ENCODE data around the gene ZYG11B. TPM values are rescaled to one million over a fixed set of nuclear protein-coding genes. Genes with fewer than 3 reads are reported as not detected.

Gene ZYG11B
- total and polyA plus RNA-seq, 2 of the 13 experiments (the other 11 are each of a cell fraction or from before 2014, with no cell fraction given), result 6.9 to 17.9 TPM

DNA sequence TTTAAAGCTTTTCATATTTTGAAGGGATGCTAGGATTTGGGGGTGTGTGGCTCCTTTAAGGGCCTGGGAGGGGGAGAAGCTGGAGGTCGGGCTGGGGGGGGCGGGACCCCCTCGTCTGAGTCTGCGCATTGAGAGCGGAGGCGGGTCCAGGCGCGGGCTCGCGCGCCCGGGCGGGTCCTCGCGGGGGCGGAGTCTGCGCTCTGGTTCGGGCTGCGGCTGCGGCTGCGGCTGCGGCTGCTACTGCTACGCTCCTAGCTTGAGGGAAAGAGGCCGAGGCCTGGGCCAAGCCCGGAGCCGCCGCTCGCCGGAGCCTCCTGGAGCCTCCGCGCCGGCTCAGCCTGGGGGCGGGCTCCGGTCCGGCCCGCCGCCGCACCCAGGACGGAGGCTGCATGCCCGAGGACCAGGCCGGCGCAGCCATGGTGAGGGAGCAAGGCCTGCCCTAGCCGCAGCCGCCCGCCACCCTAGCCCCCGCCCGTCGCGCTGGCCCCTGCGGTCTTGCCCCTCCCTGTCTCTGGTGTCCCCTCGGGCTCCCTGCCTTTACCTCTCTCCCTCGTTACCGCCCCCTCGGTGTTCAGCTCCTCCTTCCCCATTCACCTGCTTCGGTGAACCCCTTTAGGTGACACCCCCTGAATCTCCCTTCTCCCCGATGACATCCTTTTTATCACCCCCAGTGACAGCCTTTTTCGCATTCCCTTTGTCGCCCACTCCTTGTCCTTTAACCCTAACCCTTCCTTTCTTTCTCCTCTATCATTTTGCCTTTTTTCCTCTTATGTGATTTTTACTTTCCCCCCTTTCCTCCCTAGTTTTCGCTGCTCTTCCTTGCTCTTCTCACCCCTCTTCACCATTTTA is at the start of gene ZYG11B (continued):
- TF ChIP-seq, protein P1, sequence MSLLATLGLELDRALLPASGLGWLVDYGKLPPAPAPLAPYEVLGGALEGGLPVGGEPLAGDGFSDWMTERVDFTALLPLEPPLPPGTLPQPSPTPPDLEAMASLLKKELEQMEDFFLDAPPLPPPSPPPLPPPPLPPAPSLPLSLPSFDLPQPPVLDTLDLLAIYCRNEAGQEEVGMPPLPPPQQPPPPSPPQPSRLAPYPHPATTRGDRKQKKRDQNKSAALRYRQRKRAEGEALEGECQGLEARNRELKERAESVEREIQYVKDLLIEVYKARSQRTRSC (CRISPR knock-in tag; IDR thresholded peaks at IDR 0.05; ENCODE audit: low read depth), result no peak
- TF ChIP-seq DMAP1 (CRISPR knock-in tag; IDR thresholded peaks at IDR 0.05) (no peak), ZNF616 (CRISPR knock-in tag; IDR thresholded peaks at IDR 0.05; ENCODE audit: low read depth) (no peak), NFKB2 (CRISPR knock-in tag; IDR thresholded peaks at IDR 0.05; ENCODE audit: borderline replicate concordance) (no peak; the same call in 1 of the 2 replicates), ZNF33A (CRISPR knock-in tag; IDR thresholded peaks at IDR 0.05; ENCODE audit: borderline replicate concordance) (no peak), SMYD3 (CRISPR knock-in tag; IDR thresholded peaks at IDR 0.05) (no peak), U2AF1 (optimal IDR thresholded peaks at IDR 0.05; ENCODE audit: low read depth, low read length) (no peak), MTA1 (CRISPR knock-in tag; IDR thresholded peaks at IDR 0.05; ENCODE audit: borderline replicate concordance) (peak; percentile 70; the same call in 1 of the 2 replicates), ZNF350 (CRISPR knock-in tag; IDR thresholded peaks at IDR 0.05; ENCODE audit: borderline replicate concordance, low read depth) (no peak; the same call in 1 of the 2 replicates), ZNF614 (CRISPR knock-in tag; IDR thresholded peaks at IDR 0.05; ENCODE audit: borderline replicate concordance) (no peak), NONO (IDR thresholded peaks at IDR 0.05) (no peak), NONO (CRISPR knock-in tag; conservative IDR thresholded peaks at IDR 0.05) (no peak), ZNF703 (CRISPR knock-in tag; IDR thresholded peaks at IDR 0.05; ENCODE audit: borderline replicate concordance) (no peak), CREB1 (IDR thresholded peaks at IDR 0.05) (no peak), CREB1 (CRISPR knock-in tag; IDR thresholded peaks at IDR 0.05) (no peak), HCFC1 (IDR thresholded peaks at IDR 0.05; ENCODE audit: low read depth, low read length) (no peak), ZNF777 (CRISPR knock-in tag; IDR thresholded peaks at IDR 0.05) (peak; percentile 54; the same call in 1 of the 2 replicates), TIGD3 (CRISPR knock-in tag; IDR thresholded peaks at IDR 0.05; ENCODE audit: borderline replicate concordance) (no peak), RAD51 (IDR thresholded peaks at IDR 0.05; ENCODE audit: borderline replicate concordance) (no peak), IRF9 (CRISPR knock-in tag; IDR thresholded peaks at IDR 0.05; ENCODE audit: borderline replicate concordance) (peak; percentile 21; the same call in 1 of the 2 replicates)
- TF ChIP-seq, protein P2, sequence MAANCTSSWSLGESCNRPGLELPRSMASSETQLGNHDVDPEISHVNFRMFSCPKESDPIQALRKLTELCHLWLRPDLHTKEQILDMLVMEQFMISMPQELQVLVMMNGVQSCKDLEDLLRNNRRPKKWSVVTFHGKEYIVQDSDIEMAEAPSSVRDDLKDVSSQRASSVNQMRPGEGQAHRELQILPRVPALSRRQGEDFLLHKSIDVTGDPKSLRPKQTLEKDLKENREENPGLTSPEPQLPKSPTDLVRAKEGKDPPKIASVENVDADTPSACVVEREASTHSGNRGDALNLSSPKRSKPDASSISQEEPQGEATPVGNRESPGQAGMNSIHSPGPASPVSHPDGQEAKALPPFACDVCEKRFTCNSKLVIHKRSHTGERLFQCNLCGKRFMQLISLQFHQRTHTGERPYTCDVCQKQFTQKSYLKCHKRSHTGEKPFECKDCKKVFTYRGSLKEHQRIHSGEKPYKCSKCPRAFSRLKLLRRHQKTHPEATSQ (CRISPR knock-in tag; IDR thresholded peaks at IDR 0.05; ENCODE audit: borderline replicate concordance), result no peak
- TF ChIP-seq, protein P3, sequence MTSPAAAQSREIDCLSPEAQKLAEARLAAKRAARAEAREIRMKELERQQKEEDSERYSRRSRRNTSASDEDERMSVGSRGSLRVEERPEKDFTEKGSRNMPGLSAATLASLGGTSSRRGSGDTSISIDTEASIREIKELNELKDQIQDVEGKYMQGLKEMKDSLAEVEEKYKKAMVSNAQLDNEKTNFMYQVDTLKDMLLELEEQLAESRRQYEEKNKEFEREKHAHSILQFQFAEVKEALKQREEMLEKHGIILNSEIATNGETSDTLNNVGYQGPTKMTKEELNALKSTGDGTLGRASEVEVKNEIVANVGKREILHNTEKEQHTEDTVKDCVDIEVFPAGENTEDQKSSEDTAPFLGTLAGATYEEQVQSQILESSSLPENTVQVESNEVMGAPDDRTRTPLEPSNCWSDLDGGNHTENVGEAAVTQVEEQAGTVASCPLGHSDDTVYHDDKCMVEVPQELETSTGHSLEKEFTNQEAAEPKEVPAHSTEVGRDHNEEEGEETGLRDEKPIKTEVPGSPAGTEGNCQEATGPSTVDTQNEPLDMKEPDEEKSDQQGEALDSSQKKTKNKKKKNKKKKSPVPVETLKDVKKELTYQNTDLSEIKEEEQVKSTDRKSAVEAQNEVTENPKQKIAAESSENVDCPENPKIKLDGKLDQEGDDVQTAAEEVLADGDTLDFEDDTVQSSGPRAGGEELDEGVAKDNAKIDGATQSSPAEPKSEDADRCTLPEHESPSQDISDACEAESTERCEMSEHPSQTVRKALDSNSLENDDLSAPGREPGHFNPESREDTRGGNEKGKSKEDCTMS (CRISPR knock-in tag; conservative IDR thresholded peaks at IDR 0.05), result no peak

Data from HepG2 (cell line).